ENCODE measurements around the gene S100A14. TPM values are rescaled to one million over a fixed set of nuclear protein-coding genes. Genes with fewer than 3 reads are reported as not detected.
"Not testable (repeated sequence)": the region's sequence is repeated elsewhere in the genome, so short reads cannot be mapped to it uniquely, and the experiment has no call there.

S100A14 gene
- polyA plus RNA-seq (ENCODE audit: insufficient read length) = 1.1 TPM

DNA sequence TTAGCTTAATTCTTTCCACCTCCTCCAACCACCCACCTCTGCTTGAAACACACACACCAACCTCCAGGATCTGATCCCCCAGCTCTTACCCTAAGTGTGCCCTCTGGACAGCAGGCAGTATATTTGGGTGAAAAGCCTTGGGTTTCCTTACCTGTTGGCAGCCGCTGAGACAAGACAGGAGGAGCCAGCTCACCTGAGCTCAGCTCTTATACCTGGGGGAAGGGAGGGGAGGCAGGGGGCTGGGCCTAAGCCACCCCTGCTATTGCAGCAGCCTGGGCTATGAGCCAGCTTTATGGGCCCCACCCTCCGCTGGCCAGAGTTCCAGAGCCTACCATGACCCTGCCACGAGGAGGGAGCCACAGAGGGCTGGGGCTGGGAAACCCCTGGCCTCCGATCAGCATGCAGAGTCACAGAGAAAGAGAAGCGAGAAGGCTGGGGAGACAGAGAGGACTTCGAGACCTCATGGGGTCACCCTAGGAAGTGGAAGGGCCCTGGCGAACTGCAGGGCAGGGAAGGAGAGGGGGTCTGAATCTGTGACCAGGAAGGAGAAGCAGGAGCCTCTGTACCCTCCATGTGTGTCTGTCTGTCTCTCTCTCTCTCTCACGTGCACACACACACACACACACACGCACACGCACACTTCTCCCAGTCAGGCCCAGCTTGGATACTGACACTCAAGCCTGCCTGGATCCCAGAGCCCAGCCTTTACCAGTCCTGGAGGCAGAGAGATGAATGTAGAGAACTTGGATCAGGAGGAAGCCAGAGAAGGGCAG is at the start of gene S100A14:
Gene S100A14 (minus strand): TSS at position 182 of the 773 bp plus-strand sequence. CDS start 467 bp downstream, outside the sequence.
- no peak for DNase-seq

DNA sequence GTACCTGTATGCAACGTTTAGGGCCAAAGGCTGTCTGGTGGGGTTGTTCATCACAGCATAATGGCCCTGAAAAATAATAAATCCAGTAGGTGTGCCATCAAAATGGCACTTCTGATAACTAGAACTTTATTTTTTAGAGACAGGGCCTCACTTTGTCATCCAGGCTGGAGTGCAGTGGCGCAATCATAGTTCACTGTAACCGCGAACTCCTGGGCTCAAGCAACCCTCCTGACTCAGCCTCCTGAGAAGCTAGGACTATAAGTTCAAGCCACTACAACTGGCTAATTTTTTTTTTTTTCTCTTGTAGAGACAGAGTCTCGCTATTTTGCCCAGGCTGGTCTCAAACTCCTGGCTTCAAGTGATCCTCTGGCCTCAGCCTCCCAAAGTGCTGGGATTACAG is 47.1 kb upstream of the S100A14 start:
- DNase-seq = no peak

- DNase-seq = no peak
Measured at GRCh38 chr1:153662269-153662668, 46.1 kb upstream of the S100A14 start.

GRCh38 chr1:153661111-153661708 is 45.1 kb upstream of the S100A14 start:
- no peak for DNase-seq

DNA sequence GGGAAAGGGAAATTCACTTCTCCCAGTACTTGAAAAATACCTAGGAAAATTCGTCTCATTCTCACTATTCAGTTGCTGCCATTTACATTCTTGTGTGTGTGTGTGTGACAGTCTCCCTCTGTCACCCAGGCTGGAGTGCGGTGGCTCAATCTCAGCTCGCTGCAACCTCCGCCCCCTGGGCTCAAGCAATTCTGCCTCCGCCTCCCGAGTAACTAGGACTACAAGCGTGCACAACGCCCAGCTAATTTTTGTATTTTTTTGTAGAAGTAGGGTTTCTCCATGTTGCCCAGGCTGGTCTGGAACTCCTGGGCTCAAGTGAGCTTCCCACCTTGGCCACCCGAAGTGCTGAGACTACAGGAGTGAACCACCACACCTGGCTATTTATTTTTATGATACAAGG is 43.5 kb upstream of the S100A14 start:
- no peak for DNase-seq

- no peak for DNase-seq
Measured at GRCh38 chr1:153659175-153659534, 43.0 kb upstream of the S100A14 start.

DNA sequence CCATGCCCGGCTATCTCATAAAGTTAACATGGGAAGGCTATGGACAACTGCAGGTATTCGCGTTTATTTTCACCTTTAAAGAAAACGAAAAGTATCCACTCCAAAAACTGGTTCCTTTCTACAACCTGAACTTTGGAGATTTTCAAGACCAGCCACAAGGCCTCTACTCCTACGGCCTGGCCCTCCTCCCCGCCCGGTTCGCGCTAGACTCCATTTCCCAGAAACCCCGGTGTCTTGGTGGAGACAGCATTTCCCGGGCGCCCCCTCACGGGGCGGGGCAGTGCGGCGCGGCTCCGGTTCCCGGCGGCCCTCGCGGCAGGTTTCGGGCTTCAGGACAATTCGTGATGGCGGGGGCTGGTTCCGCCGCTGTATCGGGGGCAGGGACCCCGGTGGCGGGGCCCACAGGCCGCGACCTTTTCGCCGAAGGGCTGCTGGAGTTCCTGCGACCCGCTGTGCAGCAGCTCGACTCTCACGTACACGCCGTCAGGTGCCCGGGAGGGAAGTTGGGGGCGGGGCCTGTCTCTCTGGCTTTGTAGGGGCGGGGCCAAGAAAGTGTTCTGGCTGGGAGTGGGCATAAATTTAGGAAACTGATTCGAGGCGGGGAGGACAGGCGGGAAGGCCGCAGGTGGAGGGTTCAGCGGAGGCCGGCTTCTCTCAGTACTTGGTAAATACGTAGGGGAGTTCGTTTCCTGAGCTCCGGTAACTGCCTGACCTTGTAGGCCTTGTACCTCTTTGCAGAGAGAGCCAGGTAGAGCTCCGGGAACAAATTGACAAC is 42.5 kb upstream of the S100A14 start, which contains the start of gene SNAPIN:
Gene SNAPIN (plus strand): TSS at position 304 of the 775 bp plus-strand sequence. CDS start 41 bp downstream, at position 345.
- peak; percentile 95 for DNase-seq

DNA sequence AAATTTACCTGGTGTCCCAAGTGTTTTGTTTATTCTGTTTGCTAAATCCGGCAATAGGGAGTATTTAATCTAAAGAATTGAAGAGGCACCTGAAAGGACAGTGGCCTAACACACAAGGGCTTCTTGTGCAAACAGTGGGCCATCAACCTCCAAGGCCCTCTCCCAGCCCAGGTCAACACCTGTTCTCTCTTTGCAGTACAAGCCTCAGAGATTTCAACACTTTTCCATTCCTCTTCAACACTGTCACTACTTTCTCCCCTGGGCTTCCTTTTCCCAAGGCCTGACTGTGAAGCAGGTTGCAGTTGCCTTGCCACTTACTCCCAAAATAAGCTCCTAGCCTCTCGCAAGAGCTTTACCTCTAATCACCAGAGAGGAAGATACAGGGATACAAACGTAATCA is 39.2 kb upstream of the S100A14 start:
- DNase-seq = no peak

DNA sequence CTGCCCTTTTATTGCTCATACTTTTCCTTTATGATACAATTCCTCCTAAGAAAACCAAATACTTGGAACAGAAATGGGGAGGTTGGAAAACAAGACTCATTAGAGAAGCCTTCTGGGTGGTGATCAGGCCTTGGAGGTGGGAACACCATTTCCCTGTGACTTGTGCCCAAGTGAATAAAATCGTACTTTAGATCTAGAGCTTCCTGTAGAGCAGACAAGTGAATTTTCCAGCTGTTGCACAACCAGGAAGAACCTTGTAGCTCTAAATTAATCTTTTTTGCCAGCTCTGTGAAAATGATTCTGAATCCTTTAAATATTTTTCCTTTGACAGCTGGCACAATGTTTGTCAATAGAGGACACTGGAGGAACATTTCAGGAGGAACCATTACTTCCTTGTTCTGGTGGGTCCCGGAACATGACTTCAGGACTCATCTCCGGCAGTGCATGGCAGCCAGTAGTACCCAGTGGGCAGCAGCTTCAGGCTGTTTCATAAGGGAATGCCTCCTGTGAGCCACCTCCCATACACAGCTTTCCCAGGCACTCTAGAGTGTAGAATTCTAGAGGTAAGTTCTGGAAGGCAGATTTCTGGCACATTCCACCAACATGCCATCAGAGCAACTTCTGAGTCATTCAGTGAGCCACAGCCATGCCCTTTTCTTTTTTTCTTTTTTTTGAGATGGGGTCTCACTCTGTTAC is 36.8 kb upstream of the S100A14 start:
- DNase-seq = no peak

GRCh38 chr1:153651771-153652170 is 35.6 kb upstream of the S100A14 start:
- DNase-seq = no peak

GRCh38 chr1:153649863-153650235 is 33.7 kb upstream of the S100A14 start:
- DNase-seq = peak; percentile 53

DNA sequence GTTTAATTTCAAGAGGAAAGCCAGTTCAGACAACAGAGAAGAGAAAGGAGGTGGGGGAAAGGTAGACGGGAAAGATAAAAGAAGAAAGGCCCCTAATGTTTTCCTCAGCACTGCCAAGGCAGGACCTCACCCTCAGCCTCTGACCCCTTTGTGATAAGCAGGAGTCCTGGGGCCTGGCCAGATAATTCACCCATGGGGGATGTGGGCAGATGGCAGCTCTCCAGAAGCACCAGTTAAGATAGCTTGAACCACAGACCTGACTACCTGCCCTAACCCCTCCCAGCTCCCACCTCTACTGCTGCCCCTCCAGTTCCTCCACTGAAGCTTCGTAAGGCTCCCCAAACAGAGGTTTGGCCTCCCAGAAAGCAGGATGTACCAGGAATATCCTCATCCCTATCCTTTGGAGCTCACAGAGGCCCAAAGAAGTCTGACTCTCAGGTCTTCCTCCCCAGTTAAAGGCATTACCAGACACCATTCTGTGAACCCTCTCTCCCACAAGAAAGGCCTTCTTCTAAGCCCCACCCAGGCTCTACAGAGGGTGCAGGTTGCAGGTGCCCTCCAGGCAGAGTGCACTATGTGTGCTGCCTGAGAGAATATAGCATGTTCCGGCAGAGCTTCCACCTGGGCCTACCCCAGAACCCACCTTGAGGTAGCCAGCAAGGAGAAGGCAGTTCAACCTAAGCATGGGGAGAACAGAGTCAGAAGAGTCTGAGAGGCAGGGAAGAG is 33.2 kb upstream of the S100A14 start:
- DNase-seq = no peak

DNA sequence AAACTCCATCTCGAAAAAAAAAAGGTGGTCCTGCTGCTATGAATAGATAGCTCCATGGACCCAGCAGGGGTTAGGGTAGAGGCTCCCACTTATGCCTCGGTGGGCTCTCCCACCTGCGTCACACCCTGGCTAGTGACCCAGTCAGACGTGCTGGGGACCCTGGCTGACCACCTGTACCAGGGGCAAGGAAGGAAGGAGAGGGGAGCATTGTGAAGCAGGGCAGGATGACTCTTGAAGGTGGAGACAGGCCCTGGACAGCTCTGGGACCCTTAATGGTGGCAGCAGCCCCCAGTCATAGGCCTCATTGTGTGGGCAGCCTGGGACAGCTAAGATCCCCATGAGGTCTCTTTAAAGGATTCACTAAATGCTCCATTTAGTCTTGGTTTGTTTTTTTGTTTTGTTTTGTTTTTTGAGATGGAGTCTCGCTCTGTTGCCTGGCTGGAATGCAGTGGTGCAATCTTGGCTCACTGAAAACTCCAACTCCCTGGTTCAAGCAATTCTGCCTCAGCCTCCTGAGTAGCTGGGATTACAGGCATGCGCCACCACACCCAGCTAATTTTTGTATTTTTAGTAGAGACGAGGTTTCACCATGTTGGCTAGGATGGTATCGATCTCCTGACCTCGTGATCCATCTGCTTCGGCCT is 32.0 kb upstream of the S100A14 start:
- DNase-seq = no peak

GRCh38 chr1:153647346-153647714 is 31.2 kb upstream of the S100A14 start:
- DNase-seq = no peak

GRCh38 chr1:153646672-153647345 is 30.7 kb upstream of the S100A14 start:
- no peak for DNase-seq

GRCh38 chr1:153643816-153644215 is 27.7 kb upstream of the S100A14 start:
- no peak for DNase-seq

DNA sequence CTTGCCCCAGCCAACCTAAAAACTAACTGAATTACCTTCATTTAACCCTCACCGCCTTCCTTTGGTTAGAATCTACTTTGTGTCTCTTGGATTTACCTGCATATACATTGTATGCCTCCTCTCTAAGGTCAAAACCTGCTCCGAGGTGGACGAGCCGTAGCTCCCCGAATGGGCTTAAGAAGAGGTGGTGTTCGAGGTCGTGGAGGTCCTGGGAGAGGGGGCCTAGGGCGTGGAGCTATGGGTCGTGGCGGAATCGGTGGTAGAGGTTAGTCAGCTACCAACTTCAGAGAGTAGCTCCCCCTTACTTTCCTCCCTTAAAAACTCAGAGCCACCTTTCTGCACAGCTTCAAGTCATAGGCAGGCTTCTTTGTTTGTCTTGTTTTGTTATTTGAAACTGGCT is 27.0 kb upstream of the S100A14 start:
- DNase-seq = no peak

GRCh38 chr1:153642161-153642560 is 26.0 kb upstream of the S100A14 start:
- DNase-seq = no peak

GRCh38 chr1:153640861-153641260 is 24.7 kb upstream of the S100A14 start:
- no peak for DNase-seq

DNA sequence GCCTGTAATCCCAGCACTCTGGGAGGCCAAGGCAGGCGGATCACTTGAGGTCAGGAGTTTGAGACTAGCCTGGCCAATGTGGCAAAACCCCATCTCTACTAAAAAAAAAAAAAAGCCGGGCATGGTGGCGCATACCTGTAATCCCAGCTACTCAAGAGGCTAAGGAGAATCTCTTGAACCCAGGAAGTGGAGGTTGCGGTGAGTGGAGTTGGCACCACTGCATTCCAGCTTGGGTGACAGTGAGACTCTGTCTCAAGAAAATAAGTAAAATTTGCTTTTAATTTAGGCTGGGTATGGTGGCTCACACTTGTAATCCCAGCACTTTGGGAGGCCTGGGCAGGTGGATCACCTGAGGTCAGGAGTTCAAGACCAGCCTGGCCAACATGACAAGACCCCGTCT is 24.1 kb upstream of the S100A14 start:
- not testable (repeated sequence) for DNase-seq

- DNase-seq = no peak
Measured at GRCh38 chr1:153639280-153639679, 23.2 kb upstream of the S100A14 start.

All from hindlimb muscle (tissue), 1 donor.